ENCODE data around the gene ATP1A1. TPM values are rescaled to one million over a fixed set of nuclear protein-coding genes. Genes with fewer than 3 reads are reported as not detected.

The ATP1A1 gene
- total and polyA plus RNA-seq, 9 of the 15 experiments (the other 6 are each of a cell fraction or from before 2014, with no cell fraction given): 99.3 to 513 (median 234) TPM

GRCh38 chr1:116418091-116418830 lies 45.2 kb downstream of the ATP1A1 start (continued):
- TF ChIP-seq E2F6 (IDR thresholded peaks at IDR 0.05; ENCODE audit: borderline replicate concordance in 1 of 2, extremely low read depth in 1 of 2, insufficient read depth in 1 of 2, insufficient read length in 1 of 2, low read depth in 1 of 2, low read length in 1 of 2, poor library complexity in 1 of 2, severe bottlenecking in 1 of 2): peak; percentile 66 to 85
- no peak for TF ChIP-seq RAD51 (IDR thresholded peaks at IDR 0.05; ENCODE audit: borderline replicate concordance, low read depth)
- no peak for TF ChIP-seq ZNF41 (CRISPR knock-in tag; conservative IDR thresholded peaks at IDR 0.05)
- no peak for TF ChIP-seq PBX2 (CRISPR knock-in tag; IDR thresholded peaks at IDR 0.05; ENCODE audit: low read depth)
- TF ChIP-seq PBX2 (tag; conservative IDR thresholded peaks at IDR 0.05; ENCODE audit: low read depth): 0 out of 2 replicates have a peak, but pooled peaks have one; percentile 39
- TF ChIP-seq MEF2D (tag; conservative IDR thresholded peaks at IDR 0.05; ENCODE audit: low read depth): no peak
- TF ChIP-seq RBM14 (IDR thresholded peaks at IDR 0.05; ENCODE audit: borderline replicate concordance, insufficient read depth, low read depth, low read length): no peak
- no peak for TF ChIP-seq SMC3 (conservative IDR thresholded peaks at IDR 0.05; ENCODE audit: insufficient read depth, low read depth, low read length)
- TF ChIP-seq POLR2H (tag; IDR thresholded peaks at IDR 0.05; ENCODE audit: low read depth): no peak
- no peak for TF ChIP-seq MTA2 (IDR thresholded peaks at IDR 0.05; ENCODE audit: low read depth)
- no peak for TF ChIP-seq HOXB6 (CRISPR knock-in tag; IDR thresholded peaks at IDR 0.05; ENCODE audit: borderline replicate concordance)
- TF ChIP-seq ZNF12 (CRISPR knock-in tag; IDR thresholded peaks at IDR 0.05): no peak
- TF ChIP-seq IRF1 (CRISPR knock-in tag; IDR thresholded peaks at IDR 0.05; ENCODE audit: borderline replicate concordance): no peak
- 0 out of 2 replicates have a peak, but pooled peaks have one; percentile 26 for TF ChIP-seq SMARCE1 (IDR thresholded peaks at IDR 0.05)
- no peak for TF ChIP-seq HBP1 (CRISPR knock-in tag; IDR thresholded peaks at IDR 0.05)
- TF ChIP-seq HINFP (tag; conservative IDR thresholded peaks at IDR 0.05; ENCODE audit: low read depth): no peak
- TF ChIP-seq NCOA4 (IDR thresholded peaks at IDR 0.05; ENCODE audit: partially characterized antibody): no peak
- TF ChIP-seq ZNF445 (CRISPR knock-in tag; IDR thresholded peaks at IDR 0.05; ENCODE audit: low read depth): no peak
- no peak for TF ChIP-seq POLR3A (IDR thresholded peaks at IDR 0.05; ENCODE audit: borderline replicate concordance, extremely low read depth, insufficient read depth, insufficient read length)
